Spleen (tissue), 11 donors: ENCODE measurements around the gene PPL. TPM values are rescaled to one million over a fixed set of nuclear protein-coding genes. Genes with fewer than 3 reads are reported as not detected.

Experiments used
- DNase-seq: peaks from one replicate; pipeline ENCODE4 v3.0.0-alpha.2; 2020
- H3K27ac ChIP-seq, 8 donors: fragments of 200-600 bp; sonication (generic) in 7 of 8; 1 replicate in 4 of 8; 2 replicates in 4 of 8; pipeline versions ENCODE4 v1.5.0 to v1.8.0; 2016 to 2021; ENCODE audit warnings: inconsistent platforms in 4 of 8, mild to moderate bottlenecking in 4 of 8, moderate library complexity in 1 of 8
- H3K27me3 ChIP-seq, 7 donors: fragments of 200-600 bp; sonication (generic) in 6 of 7; replicated peaks in 1 of 7; 1 replicate in 4 of 7; 2 replicates in 3 of 7; pipeline versions ENCODE4 v1.5.0 to v1.8.0; 2016 to 2021; ENCODE audit warnings: inconsistent platforms in 3 of 7, mild to moderate bottlenecking in 1 of 7
- H3K36me3 ChIP-seq, 6 donors: fragments of 200-600 bp; sonication (generic) in 5 of 6; 1 replicate in 4 of 6; 2 replicates in 2 of 6; pipeline versions ENCODE4 v1.5.0 to v1.8.0; 2016 to 2021; ENCODE audit warnings: inconsistent platforms in 2 of 6
- H3K4me1 ChIP-seq, 6 donors: fragments of 200-600 bp; sonication (generic) in 5 of 6; 1 replicate in 3 of 6; 2 replicates in 3 of 6; pipeline versions ENCODE4 v1.5.0 to v1.8.0; 2016 to 2021; ENCODE audit warnings: inconsistent platforms in 3 of 6
- H3K4me3 ChIP-seq, 8 donors: fragments of 200-600 bp; sonication (generic) in 7 of 8; 1 replicate in 4 of 8; 2 replicates in 4 of 8; pipeline versions ENCODE4 v1.5.0 to v1.8.0; 2016 to 2021; ENCODE audit warnings: inconsistent platforms in 4 of 8, mild to moderate bottlenecking in 4 of 8, moderate library complexity in 2 of 8
- H3K9me3 ChIP-seq, 8 donors: fragments of 200-600 bp; sonication (generic) in 7 of 8; 1 replicate in 4 of 8; 2 replicates in 4 of 8; pipeline versions ENCODE4 v1.5.0 to v1.8.0; 2016 to 2021; ENCODE audit warnings: inconsistent platforms in 4 of 8
- CTCF ChIP-seq, 11 experiments: fragments of 200-600 bp in 7 of 11; fragments of 450-650 bp in 4 of 11; sonication (generic) in 4 of 11; IDR thresholded peaks in 8 of 11; conservative IDR thresholded peaks in 3 of 11; 1 replicate in 7 of 11; 2 replicates in 4 of 11; pipeline versions ENCODE4 v1.4.0 to v1.8.0; 2016 to 2021; ENCODE audit warnings: antibody characterized with exemption in 11 of 11, inconsistent platforms in 4 of 11, mild to moderate bottlenecking in 1 of 11
- POLR2A ChIP-seq, 3 donors: fragments of 450-650 bp; IDR thresholded peaks; one replicate each; pipeline ENCODE4 v1.5.1; 2017; ENCODE audit warnings: antibody characterized with exemption in 3 of 3, mild to moderate bottlenecking in 1 of 3
- POLR2AphosphoS5 ChIP-seq, 3 donors: sonication (generic); formaldehyde crosslinking; IDR thresholded peaks; one replicate each; pipeline ENCODE4 v1.5.1; 2017; ENCODE audit warnings: antibody characterized with exemption in 3 of 3
- whole genome bisulfite sequencing, 5 donors: extraction: QIAGEN DNeasy Blood & Tissue Kit in 3 of 5; methylation state at CpG; one replicate each; pipeline versions ENCODE4 v1.1.5 to v1.1.7; 2013 to 2018; 5-methylcytosine and 5-hydroxymethylcytosine counted together
- intact Hi-C: fragments of 100-400 bp; cut with DNase I; formaldehyde crosslinking; loops from one replicate; pipeline ENCODE4 v1.15.0; 2023; ENCODE audit warnings: low total_unique reads
- polyA plus RNA-seq, 3 donors: library from polyadenylated mRNA; stranded (reverse); fragments of 200-250 nt; gene quantifications; one replicate each; pipeline ENCODE4 v1.2.1, GENCODE V29; 2013
- total RNA-seq, 7 donors: library from RNA; depleted of rRNA in 3 of 7; stranded (reverse); fragments of >200 nt in 3 of 7; fragmentation: NEBNext Ultra II Directional in 4 of 7; extraction: Animal tissue kit (Norgen Biotek cat#: 25700) in 4 of 7; gene quantifications; one replicate each; pipeline versions ENCODE4 v1.1.0 to v1.2.1, GENCODE V29; 2016 to 2021
- donor health status: healthy with polysubstance abuse.
- donor health status: DM: no; HTN: no; CAD: no; lungs with moderate emphysema.
- donor health status: DM: no; HTN: no; CAD: no.
- donor health status: Bipolar disorder and iron deficiency.
- donor health status: healthy.
- donor health status: DM: no; HTN: no; CAD: no.
- donor health status: DM: yes; HTN: yes; CAD: no.

Gene PPL
- total and polyA plus RNA-seq, 10 donors: 0.11 to 0.77 (median 0.20) TPM; not detected in 3

GRCh38 chr16:4833584-4833983 lies 103.4 kb downstream of the PPL start:
- Histone ChIP-seq H3K4me3 (no peak overlapping the region), H3K27me3 (no peaks in the 10 kb centered on the region), H3K36me3 (peaks cover 8 to 100% (median 67%) of the 10 kb centered on the region in 6 donors), H3K9me3 (no peaks in the 10 kb centered on the region), H3K4me1 (peaks cover 0 to 30% (median 19%) of the 10 kb centered on the region in 6 donors), H3K27ac (no peak overlapping the region)
- 73 to 92% (median 85%) methylated on average over 1 of the region's 1 CpG for WGBS, 5 donors
- no peak for DNase-seq
- TF ChIP-seq POLR2A (IDR thresholded peaks at IDR 0.05) (no peak), POLR2AphosphoS5 (IDR thresholded peaks at IDR 0.05) (no peak), CTCF (IDR thresholded peaks at IDR 0.05 in 8 of 11, conservative IDR thresholded peaks at IDR 0.05 in 3 of 11) (no peak)
- intact Hi-C loops: no loop called here

- intact Hi-C loops: no loop called here
- no peak for DNase-seq
- H3K36me3 ChIP-seq: peaks cover 8 to 100% (median 68%) of the 10 kb centered on the region in 6 donors
- H3K4me3 ChIP-seq: no peak overlapping the region
- H3K9me3 ChIP-seq: no peaks in the 10 kb centered on the region
- H3K4me1 ChIP-seq: peaks cover 0 to 30% (median 19%) of the 10 kb centered on the region in 6 donors
- H3K27me3 ChIP-seq: no peaks in the 10 kb centered on the region
- WGBS, 5 donors: 77 to 82% (median 78%) methylated on average over 6 of the region's 6 CpGs
- H3K27ac ChIP-seq: no peak overlapping the region
- no peak for TF ChIP-seq POLR2A (IDR thresholded peaks at IDR 0.05)
Measured at GRCh38 chr16:4832698-4833343, 104.1 kb downstream of the PPL start.

Other genes with a start within 250 kb of the PPL start
- 10 to 100 TPM; 26.2 to 37.4 (median 27.6) TPM for gene NUDT16L1, start 243.6 kb downstream of the PPL start, total RNA-seq
- gene NUDT16L1, start 243.6 kb downstream of the PPL start, polyA plus RNA-seq: 10 to 100 TPM; 29.0 to 47.2 (median 38.8) TPM
- 10 to 100 TPM; 12.5 to 27.6 (median 21.8) TPM for gene ANKS3, start 202.9 kb downstream of the PPL start, total RNA-seq
- 10 to 100 TPM; 15.3 to 29.5 (median 26.2) TPM for gene ANKS3, start 202.9 kb downstream of the PPL start, polyA plus RNA-seq
- 1 to 10 TPM in 1 of 7 donors, under 1 TPM in 3, not detected in 3; 0.57 to 1.2 (median 0.74) TPM for gene DNAAF8, start 202.6 kb downstream of the PPL start, total RNA-seq
- under 1 TPM; 0.17 to 0.35 (median 0.30) TPM for gene DNAAF8, start 202.6 kb downstream of the PPL start, polyA plus RNA-seq
- 10 to 100 TPM; 12.0 to 32.3 (median 22.2) TPM for gene ZNF500, start 170.0 kb downstream of the PPL start, total RNA-seq
- gene ZNF500, start 170.0 kb downstream of the PPL start, polyA plus RNA-seq: 10 to 100 TPM in 1 of 3 donors, 1 to 10 TPM in 2; 2.5 to 19.0 (median 3.5) TPM
- not detected for gene SEPTIN12, start 148.8 kb downstream of the PPL start, total RNA-seq
- gene SEPTIN12, start 148.8 kb downstream of the PPL start, polyA plus RNA-seq: under 1 TPM in 1 of 3 donors, not detected in 2; 0.37 TPM
- not detected for gene SMIM22, start 141.8 kb downstream of the PPL start, total RNA-seq
- not detected for gene SMIM22, start 141.8 kb downstream of the PPL start, polyA plus RNA-seq
- 10 to 100 TPM; 25.5 to 41.4 (median 31.5) TPM for gene ROGDI, start 134.5 kb downstream of the PPL start, total RNA-seq
- 10 to 100 TPM; 24.6 to 47.5 (median 41.6) TPM for gene ROGDI, start 134.5 kb downstream of the PPL start, polyA plus RNA-seq
- 100 to 1,000 TPM in 1 of 7 donors, 10 to 100 TPM in 6; 47.2 to 117 (median 83.1) TPM for gene GLYR1, start 89.9 kb downstream of the PPL start, total RNA-seq
- gene GLYR1, start 89.9 kb downstream of the PPL start, polyA plus RNA-seq: 10 to 100 TPM; 26.6 to 53.4 (median 34.0) TPM
- gene UBN1, start 89.7 kb downstream of the PPL start, total RNA-seq: 10 to 100 TPM; 41.6 to 69.4 (median 58.9) TPM
- gene UBN1, start 89.7 kb downstream of the PPL start, polyA plus RNA-seq: 10 to 100 TPM in 1 of 3 donors, 1 to 10 TPM in 2; 4.8 to 16.2 (median 5.5) TPM
- under 1 TPM in 6 of 7 donors, not detected in 1; 0.13 to 0.94 (median 0.60) TPM for gene SEC14L5, start 21.2 kb upstream of the PPL start, total RNA-seq
- under 1 TPM; 0.06 to 0.26 (median 0.11) TPM for gene SEC14L5, start 21.2 kb upstream of the PPL start, polyA plus RNA-seq
- 10 to 100 TPM; 16.2 to 41.8 (median 25.4) TPM for gene NAGPA, start 96.8 kb upstream of the PPL start, total RNA-seq
- 10 to 100 TPM; 11.8 to 17.7 (median 14.8) TPM for gene NAGPA, start 96.8 kb upstream of the PPL start, polyA plus RNA-seq
- gene C16orf89, start 128.8 kb upstream of the PPL start, total RNA-seq: 1 to 10 TPM in 4 of 7 donors, under 1 TPM in 2, not detected in 1; 0.34 to 2.5 (median 1.5) TPM
- 1 to 10 TPM; 1.7 to 5.7 (median 4.0) TPM for gene C16orf89, start 128.8 kb upstream of the PPL start, polyA plus RNA-seq
- gene ALG1, start 134.7 kb upstream of the PPL start, total RNA-seq: 10 to 100 TPM; 18.4 to 46.2 (median 24.8) TPM
- 10 to 100 TPM; 13.0 to 18.6 (median 17.0) TPM for gene ALG1, start 134.7 kb upstream of the PPL start, polyA plus RNA-seq
- gene EEF2KMT, start 160.6 kb upstream of the PPL start, total RNA-seq: 10 to 100 TPM in 1 of 7 donors, 1 to 10 TPM in 6; 5.8 to 11.7 (median 7.6) TPM
- 1 to 10 TPM; 4.5 to 7.8 (median 6.7) TPM for gene EEF2KMT, start 160.6 kb upstream of the PPL start, polyA plus RNA-seq